ENCODE results near the gene PCDHA7.

- TF ChIP-seq USF2 (CRISPR knock-in tag; IDR thresholded peaks at IDR 0.05) (no peak), ATF2 (CRISPR knock-in tag; IDR thresholded peaks at IDR 0.05; ENCODE audit: borderline replicate concordance, low read depth) (no peak), E2F4 (CRISPR knock-in tag; IDR thresholded peaks at IDR 0.05; ENCODE audit: borderline replicate concordance, low read depth) (no peak), CTCF (IDR thresholded peaks at IDR 0.05) (no peak), SP1 (CRISPR knock-in tag; conservative IDR thresholded peaks at IDR 0.05) (no peak), HMGXB4 (CRISPR knock-in tag; IDR thresholded peaks at IDR 0.05) (no peak), RORB (CRISPR knock-in tag; IDR thresholded peaks at IDR 0.05) (no peak), IRF1 (CRISPR knock-in tag; IDR thresholded peaks at IDR 0.05) (no peak), GABPB1 (CRISPR knock-in tag; IDR thresholded peaks at IDR 0.05) (no peak)
Measured at GRCh38 chr5:140795259-140795641, 38.8 kb upstream of the PCDHA7 start.

Measured in WTC11 (cell line).